ENCODE measurements around the gene CRYAB. TPM values are rescaled to one million over a fixed set of nuclear protein-coding genes. Genes with fewer than 3 reads are reported as not detected.
"Not testable (repeated sequence)": the region's sequence is repeated elsewhere in the genome, so short reads cannot be mapped to it uniquely, and the experiment has no call there.

The CRYAB gene
- total RNA-seq, 2 donors from 2014 or later: 527 to 713 TPM

DNA sequence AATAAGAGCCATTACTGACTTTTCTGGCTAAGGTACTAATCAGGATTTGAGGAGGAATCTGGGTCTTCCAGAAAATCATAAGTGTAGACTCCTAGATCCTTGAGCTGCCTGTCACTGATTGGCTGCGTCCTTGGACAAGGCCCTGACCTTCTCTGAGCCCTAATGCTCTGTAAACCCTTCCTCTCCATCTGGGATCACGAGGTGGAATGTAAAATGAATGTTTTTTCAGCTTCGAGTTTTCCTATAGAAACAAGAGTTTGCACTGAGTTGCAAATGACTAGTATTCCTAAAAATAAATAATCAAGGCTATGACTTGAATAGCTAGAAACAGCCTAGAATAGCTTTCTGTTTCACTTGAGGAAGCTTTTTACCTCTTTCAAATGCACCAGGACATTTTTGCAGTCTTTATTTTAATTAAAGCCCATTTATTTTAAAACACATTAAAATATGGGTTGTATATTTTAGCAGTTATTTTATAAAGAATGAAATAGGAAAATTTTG lies 24.5 kb upstream of the CRYAB start:
- no peak for DNase-seq (ENCODE audit: low spot score)
- intact Hi-C loops (cut with DNase I): loop anchor here (5.0 to 10.0 kb wide), 3 partner anchors 41 to 1209 kb away; partner anchors contain the start of genes ALG9 (in 1 of the 2), CFAP68 (in 1 of the 2) and FDXACB1 (in 1 of the 2)

DNA sequence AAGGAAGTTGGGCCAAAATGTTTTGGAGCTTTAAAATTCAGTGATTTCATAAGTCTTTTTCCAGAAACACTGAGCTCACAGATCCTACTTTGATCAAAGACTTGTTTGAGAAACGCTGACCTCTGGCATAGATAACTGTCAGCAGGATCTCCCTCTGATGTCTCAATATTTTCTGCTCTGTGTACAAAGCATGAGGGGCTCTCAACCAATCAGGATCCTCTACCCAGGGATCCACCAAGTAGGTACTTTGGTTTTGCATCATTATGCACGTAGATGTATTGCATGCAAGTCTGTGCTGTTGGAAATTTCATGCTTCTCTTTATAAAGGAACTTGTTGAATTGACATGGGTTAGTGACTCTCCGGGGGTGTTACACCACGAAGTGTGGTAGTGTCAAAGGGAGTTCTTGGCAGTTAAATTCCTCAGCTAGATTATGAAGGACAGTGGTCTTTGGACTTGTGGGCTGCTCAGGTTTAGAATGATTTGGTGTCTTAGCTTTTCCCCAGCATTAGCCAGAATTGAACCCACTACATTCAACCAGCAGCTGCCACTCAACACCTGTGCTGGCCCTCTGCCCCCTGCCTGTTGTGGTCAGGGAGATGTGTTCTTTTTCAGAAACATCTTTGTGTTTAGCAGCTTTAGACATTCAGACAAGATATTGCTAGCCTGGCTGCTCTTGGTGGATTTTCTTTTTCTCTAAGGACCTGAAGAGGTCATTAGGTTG lies 23.9 kb upstream of the CRYAB start:
- DNase-seq (ENCODE audit: low spot score): peak; percentile 25
- intact Hi-C loops (cut with DNase I): loop anchor here (5.0 to 10.0 kb wide), 3 partner anchors 42 to 1208 kb away; partner anchors contain the start of genes ALG9 (in 1 of the 2), CFAP68 (in 1 of the 2) and FDXACB1 (in 1 of the 2)

DNA sequence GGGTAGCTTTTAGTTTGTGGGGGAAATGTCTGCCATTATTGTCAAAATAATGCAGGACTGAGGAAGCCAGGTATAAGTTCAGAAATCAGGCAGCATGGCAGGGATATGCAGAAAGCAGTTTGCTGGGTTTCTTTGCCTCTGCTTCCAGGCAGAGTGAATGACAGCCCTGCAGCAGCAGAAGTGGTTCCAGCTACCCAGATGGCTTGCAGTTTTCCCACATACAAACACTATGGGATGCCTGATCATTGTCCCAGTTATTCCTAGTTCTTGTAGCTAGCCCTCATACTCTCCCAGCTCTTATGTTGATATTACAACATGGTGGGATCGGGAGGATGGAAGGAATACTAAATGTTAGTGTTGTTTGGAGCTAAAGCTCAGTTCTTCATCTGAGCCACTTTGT lies 22.7 kb upstream of the CRYAB start:
- DNase-seq (ENCODE audit: low spot score): no peak
- intact Hi-C loops (cut with DNase I): loop anchor here in 1 of 2 donors (10.0 kb wide), 1 partner anchor 60 kb away; the partner anchor contains the start of genes ALG9, CFAP68 and FDXACB1

DNA sequence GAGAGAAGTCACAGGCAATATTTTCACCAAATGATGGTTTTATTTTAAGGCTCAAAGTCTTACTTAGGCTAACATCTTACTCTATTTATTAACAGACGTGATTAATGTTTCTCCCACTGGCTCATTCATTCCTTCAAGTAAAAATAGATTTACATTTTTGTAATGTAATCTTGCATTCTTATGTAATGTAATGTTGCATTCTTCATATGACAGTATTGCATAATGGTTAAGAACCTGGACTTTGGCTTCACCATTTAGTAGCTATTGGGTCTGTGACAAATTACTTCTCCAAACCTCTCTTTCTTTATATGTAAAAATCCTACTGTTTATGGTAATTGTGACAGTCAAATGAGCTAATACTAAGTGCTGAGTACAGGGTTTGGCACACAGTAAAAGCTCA lies 22.3 kb upstream of the CRYAB start:
- intact Hi-C loops (cut with DNase I): loop anchor here in 1 of 2 donors (10.0 kb wide), 1 partner anchor 59 kb away; the partner anchor contains the start of genes ALG9, CFAP68 and FDXACB1
- no peak for DNase-seq (ENCODE audit: low spot score)

DNA sequence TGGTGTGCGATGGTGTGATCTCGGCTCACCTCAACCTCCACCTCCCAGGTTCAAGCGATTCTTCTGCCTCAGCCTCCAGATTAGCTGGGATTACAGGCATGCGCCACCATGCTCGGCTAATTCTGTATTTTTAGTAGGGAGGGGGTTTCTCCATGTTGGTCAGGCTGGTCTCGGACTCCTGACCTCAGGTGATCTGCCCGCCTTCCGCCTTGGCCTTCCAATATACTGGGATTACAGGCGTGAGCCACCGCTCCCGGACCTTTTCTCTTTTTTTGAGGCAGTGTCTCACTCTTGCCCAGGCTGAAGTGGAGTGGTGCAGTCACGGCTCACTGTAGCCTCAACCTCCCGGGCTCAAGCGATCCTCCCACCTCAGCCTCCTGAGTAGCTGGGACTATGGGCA lies 21.6 kb upstream of the CRYAB start:
- DNase-seq (ENCODE audit: low spot score): not testable (repeated sequence)
- intact Hi-C loops (cut with DNase I): loop anchor here in 1 of 2 donors (10.0 kb wide), 1 partner anchor 58 kb away; the partner anchor contains the start of genes ALG9, CFAP68 and FDXACB1

DNA sequence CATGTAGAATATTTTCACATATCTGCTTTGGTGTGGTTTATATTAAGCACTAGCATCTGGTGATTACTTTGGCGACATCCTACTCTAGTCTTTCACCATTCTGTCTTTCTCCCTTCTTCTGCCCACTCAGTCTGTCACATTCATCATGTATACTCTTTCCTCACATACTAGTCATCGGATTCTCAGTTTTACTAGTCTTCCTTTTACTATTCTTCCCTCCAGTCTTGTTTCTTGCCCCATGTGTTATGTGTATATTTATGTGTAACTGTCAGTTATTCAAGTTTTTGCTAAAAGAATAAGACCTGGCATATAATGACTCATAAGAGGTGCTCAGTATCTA lies 21.0 kb upstream of the CRYAB start:
- intact Hi-C loops (cut with DNase I): loop anchor here in 1 of 2 donors (10.0 kb wide), 1 partner anchor 58 kb away; the partner anchor contains the start of genes ALG9, CFAP68 and FDXACB1
- DNase-seq (ENCODE audit: low spot score): no peak

DNA sequence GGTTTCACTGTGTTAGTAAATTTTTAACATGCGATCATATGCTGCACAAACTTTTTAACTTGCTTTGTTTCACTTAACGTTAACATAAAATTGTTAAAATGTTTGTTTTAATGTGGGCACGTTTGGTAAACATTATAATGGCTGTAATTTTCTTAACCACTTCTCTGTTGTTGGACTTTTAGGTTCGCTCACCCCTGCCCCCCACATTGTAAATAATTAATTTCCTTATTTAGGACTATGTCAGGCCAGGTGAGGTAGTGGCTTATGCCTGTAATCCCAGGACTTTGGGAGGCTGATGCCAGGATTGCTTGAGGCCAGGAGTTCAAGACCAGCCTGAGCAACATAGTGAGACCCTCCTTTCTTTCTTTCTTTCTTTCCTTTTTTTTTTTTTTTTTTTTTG lies 18.9 kb upstream of the CRYAB start:
- intact Hi-C loops (cut with DNase I): loop anchor here in 1 of 2 donors (10.0 kb wide), 1 partner anchor 56 kb away; the partner anchor contains the start of genes ALG9, CFAP68 and FDXACB1
- DNase-seq (ENCODE audit: low spot score): no peak

DNA sequence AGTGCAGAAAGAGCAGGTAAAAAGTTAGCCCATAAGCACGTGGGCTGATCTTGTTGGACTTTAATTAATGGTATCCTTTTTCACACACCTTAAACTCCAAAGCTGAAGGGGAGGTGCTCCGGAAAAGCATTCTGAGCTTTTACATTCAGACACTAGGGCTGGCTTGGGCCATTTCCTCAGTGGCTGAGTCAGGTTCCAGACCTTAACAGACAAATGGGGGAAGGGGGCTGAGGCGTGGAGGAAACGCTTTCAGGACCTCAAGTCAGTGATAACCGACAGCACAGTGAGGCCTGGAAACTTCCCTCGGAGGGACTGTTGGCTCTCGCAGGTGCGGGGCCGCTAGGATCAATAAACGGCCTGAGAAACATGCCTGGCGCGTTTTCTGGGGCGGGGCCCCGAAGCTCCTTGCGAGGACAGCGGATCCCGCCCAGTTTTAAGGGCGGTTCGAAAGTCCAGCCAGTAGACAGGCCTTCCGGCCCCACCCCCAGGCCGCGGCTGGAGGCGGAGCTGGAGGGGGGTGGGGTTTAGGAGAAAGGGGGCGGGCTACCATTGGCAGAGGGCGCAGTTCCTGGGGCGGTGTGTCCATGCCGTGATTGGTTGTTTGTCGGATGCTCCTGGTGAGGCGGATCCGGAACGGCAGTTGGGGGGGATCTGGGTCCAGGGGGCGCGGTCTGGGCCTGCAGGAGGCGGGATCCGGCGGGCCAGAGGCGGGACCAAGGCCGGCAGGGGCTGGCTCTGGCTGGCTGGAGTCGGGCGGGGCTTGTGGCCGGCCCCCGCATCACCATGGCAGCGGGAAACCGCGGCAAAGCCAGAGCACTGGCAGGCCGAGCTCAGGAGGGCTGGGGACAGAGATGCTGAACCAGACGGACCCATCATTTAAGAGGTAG lies 15.2 kb upstream of the CRYAB start:
- intact Hi-C loops (cut with DNase I): no loop called here
- peak; percentile 99 for DNase-seq (ENCODE audit: low spot score)

DNA sequence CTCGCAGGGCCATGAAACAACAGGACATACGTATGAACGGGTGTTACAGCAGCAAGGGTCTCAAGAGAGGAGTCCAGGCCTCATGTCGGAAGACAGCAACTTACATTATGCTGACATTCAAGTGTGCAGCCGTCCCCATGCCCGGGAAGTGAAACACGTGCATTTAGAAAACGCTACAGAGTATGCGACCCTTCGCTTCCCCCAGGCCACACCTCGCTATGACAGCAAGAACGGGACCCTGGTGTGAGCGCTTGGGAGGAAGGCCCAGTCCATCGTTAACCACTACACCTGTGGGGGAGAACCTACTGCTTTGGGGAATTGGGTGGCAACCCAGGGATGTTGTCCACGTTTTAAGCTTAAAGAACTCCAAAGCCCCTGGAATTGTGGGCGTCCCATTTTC lies 14.4 kb upstream of the CRYAB start:
- intact Hi-C loops (cut with DNase I): no loop called here
- no peak for DNase-seq (ENCODE audit: low spot score)

DNA sequence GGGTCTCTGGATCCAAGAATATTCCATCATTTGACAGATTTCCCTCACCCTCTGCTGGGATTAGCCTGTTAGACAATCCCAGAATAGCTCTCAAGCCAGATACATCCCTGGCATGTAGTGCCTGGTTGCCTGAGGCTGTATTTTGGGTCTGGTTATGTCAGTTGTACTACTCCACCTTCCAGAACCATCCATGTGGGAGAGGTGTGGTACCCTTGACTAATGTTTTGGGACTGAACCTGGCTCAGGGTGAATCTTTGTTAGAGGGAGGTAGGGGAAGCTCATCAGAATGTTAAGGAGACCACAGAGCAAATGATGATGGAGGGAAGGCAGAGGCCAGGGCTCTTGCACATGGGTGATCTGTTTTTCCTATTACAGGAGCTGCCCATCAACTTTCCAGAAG lies 12.4 kb upstream of the CRYAB start:
- intact Hi-C loops (cut with DNase I): no loop called here
- DNase-seq (ENCODE audit: low spot score): no peak

DNA sequence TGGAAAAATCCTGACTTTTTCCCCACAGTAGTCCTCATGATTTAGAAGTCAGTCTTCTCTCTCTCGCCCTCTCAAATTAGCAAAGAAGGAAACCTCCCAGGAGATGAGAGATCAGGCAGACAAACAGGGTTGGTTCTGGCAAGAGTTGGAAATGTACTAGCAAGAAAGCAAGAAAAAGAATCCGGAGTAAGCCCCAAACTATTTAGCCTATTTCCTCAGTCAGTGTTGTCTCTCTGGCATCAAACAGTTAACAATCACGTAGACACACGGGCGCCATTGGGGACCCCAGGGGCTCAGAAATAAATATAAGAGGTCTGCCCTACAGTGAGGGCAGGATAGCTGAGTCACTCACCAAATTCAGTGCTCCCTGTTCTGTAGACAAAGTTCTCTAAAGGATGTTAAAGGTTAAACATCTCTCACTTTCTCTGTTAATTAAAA lies 11.8 kb upstream of the CRYAB start:
- DNase-seq (ENCODE audit: low spot score): no peak
- intact Hi-C loops (cut with DNase I): no loop called here

DNA sequence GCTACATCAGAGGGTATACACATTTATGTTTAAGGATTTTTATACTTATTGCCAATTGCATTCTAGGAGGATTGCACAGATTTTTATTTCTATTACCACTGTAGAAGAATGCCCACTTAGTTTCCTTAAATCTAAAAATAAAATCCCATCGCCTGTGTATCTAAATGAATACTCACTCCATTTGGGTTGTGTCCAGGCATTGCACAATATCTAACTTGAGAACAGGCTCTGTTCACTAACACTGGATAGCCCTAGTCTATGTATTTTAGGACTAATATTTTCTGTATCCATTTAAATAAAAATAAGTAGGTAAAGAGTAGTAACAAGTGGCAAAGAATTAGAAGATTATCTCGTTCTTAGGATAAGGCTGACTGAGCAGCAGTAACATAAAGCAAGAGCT lies 11.2 kb upstream of the CRYAB start:
- intact Hi-C loops (cut with DNase I): no loop called here

DNA sequence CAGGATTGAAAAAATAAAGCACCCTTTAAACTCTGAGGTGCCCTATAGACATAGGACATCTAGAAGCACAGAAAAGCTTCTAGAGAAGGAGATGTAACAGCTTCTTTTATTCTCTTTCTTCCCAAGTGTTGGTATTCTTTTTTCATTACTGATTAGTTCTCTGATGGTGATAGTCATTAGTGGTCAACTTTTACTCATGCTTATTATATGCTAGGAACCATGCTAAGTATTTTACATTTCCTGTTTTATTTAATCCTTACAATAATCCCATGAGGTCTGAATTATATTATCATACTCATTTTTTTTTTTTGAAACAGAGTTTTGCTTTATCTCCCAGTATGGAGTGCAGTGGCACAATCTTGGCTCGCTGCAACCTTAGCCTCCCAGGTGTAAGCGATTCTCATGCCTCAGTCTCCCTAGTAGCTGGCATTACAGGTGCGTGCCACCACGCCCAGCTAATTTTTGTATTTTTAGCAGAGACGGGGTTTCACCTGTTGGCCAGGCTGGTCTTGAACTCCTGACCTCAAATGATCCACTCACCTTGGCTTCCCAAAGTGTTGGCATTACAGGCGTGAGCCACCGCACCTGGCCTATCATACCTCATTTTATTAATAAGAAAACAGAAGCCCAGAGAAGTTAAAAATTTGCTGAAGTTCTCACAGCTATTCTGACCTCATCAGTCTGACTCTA lies 10.1 kb upstream of the CRYAB start:
- intact Hi-C loops (cut with DNase I): no loop called here
- no peak for DNase-seq (ENCODE audit: low spot score)

More for the DNA sequence above, 11.2 kb upstream of the CRYAB start:
- DNase-seq (ENCODE audit: low spot score): no peak

DNA sequence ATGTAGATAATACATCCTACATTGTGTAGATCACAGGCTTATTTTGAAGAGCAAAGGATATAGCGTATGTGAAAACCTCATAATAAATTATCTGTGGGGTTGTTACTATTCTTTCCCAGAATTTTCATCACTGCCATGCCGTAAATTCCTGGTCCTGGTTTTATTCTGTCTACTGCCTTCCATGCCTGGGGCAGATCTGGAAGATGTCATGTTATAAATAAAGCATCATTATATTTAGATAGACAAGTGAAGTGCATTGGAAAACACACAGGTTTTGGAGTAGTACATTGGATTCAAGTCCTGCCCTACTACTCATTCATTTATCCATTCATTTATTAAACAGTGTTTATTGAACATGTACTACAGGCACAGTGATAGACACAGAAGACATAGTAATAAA lies 9.3 kb upstream of the CRYAB start:
- no peak for DNase-seq (ENCODE audit: low spot score)
- intact Hi-C loops (cut with DNase I): no loop called here

DNA sequence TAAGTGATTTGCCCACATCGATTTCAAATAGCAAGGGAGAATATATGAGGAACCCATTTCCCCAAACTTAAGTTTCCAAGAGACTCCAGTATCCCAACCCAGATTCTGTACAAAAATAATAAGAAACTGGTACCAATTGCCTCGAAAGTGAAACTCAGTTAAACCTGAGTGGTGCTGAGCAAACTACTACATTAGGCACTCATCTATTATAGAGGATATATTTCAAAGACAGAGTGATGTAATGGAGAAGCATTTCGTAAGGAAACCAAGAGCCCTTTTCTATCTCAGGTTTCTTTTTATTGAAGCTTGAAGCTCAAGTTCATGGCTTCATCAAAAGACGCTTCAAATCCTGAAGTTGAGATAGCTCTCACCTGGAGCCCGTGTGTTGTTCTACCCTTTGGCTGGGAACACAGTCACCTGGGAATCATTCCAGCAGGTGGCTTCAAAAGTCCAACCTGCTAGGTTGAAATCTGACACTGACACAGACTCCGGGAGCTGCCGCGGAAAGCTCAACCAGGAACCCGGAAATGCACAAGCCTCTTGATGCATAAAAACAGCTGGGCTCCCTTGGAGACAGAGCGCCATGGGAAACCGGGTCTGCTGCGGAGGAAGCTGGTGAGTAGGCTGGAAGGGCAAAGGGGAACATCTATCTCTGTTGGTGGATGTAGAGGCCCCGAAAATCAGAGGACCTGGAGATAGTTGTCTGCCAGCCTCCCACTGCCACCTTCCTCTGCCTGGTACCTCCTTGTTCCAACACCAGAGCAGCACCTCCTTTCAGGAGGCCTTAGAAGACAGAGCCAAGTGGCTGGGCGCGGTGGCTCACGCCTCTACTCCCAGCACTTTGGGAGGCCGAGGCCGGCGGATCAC lies 7.1 kb upstream of the CRYAB start, which contains the start of gene C11orf52:
Gene C11orf52 (plus strand): TSS at position 524 of the 867 bp plus-strand sequence. CDS start 60 bp downstream, at position 584.
- DNase-seq (ENCODE audit: low spot score): no peak
- intact Hi-C loops (cut with DNase I): no loop called here

DNA sequence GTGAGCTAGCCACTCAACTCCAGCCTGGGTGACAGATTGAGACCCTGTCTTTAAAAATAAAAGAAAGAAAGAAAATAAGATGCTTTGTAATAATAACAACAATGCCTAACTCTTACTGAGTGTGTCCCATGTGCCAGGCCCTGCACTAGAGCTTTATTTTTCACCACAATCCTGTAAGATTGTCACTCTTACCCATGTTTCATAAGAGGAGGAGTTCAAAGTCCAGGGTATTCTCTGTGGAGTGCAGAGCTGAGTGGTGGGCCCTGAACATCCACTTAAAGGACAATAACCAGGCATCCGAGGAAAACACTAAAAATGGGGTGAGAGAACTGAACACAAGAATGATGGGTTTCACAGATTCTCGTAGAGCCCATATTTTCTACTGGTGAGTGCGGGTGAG lies 6.2 kb upstream of the CRYAB start:
- no peak for DNase-seq (ENCODE audit: low spot score)
- intact Hi-C loops (cut with DNase I): no loop called here

DNA sequence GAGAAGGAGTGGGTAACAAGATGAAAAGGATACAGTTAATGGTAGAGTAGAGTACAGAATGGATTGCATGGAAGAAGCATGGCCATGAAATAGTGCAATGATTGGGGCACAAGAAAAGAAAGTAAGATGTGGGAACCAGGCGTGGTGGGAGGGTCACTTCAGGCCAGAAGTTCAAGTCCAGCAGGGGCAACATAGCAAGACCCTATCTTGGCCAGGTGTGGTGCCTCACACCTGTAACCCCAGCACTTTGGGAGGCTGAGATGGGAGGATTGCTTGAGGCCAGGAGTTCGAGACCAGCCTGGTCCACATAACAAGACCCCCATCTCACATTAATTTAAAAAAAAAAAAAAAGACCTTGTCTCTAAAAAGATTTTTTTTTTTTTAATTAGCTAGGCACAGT lies 5.7 kb upstream of the CRYAB start:
- intact Hi-C loops (cut with DNase I): no loop called here
- DNase-seq (ENCODE audit: low spot score): no peak

DNA sequence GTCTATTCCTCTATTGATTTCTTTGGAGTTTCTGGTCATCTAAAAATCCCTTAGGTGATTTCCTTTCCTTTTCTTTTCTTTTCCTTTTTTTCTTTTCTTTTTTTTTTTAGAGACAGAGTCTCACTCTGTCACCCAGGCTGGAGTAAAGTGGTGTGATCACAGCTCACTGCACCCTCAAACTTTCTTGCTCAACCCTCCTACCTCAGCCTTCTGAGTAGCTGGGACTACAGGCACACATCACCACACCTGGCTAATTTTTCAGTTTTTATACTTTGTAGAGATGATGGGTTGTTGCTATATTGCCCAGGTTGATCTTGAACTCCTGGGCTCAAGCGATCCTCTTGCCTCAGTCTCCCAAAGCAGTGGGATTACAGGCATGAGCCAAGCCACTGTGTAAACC lies 5.2 kb upstream of the CRYAB start:
- DNase-seq (ENCODE audit: low spot score): no peak
- intact Hi-C loops (cut with DNase I): no loop called here
